Cardiac muscle cell (in vitro differentiated cells and primary cell): ENCODE data around the gene PGM1. TPM values are rescaled to one million over a fixed set of nuclear protein-coding genes. Genes with fewer than 3 reads are reported as not detected.

ENCODE experiments used
- DNase-seq, 2 donors: peaks; one replicate each; pipeline versions ENCODE4 v3.0.0 to v3.0.0-alpha.2; 2010 to 2017; ENCODE audit warnings: low read depth in 1 of 2, low spot score in 1 of 2
- H3K27ac ChIP-seq: fragments of 200-600 bp; sonication (generic); 2 replicates; pipeline ENCODE4 v1.5.1; 2016
- H3K27me3 ChIP-seq: fragments of 200-600 bp; sonication (generic); 2 replicates; pipeline ENCODE4 v1.6.0; 2016; ENCODE audit warnings: control low read depth
- H3K36me3 ChIP-seq: fragments of 200-600 bp; sonication (generic); 2 replicates; pipeline ENCODE4 v1.5.1; 2016; ENCODE audit warnings: control low read depth
- H3K4me1 ChIP-seq: fragments of 200-600 bp; sonication (generic); 2 replicates; pipeline ENCODE4 v1.8.1; 2017; ENCODE audit warnings: low read depth, mild to moderate bottlenecking, mixed run types
- H3K4me3 ChIP-seq: fragments of 200-600 bp; sonication (generic); 2 replicates; pipeline ENCODE4 v1.5.1; 2016; ENCODE audit warnings: mild to moderate bottlenecking
- H3K9me3 ChIP-seq: fragments of 200-600 bp; sonication (generic); 2 replicates; pipeline ENCODE4 v1.5.1; 2017; ENCODE audit warnings: low read depth, mild to moderate bottlenecking, control low read depth
- CTCF ChIP-seq: IDR thresholded peaks from 2 replicates; pipeline ENCODE4 v1.5.1; 2012; ENCODE audit warnings: low read depth, mild to moderate bottlenecking, low read length
- polyA plus RNA-seq: library from polyadenylated mRNA; unstranded; fragments of >200 nt; fragmentation: Nextera tagmentation; extraction: Ambion mirVana; gene quantifications from 2 replicates; pipeline ENCODE4 v1.2.1, GENCODE V29; 2016
- total RNA-seq: library from RNA; depleted of rRNA; stranded (reverse); fragments of >200 nt; gene quantifications from 2 replicates; pipeline ENCODE4 v1.2.3, GENCODE V29; 2016

Gene PGM1
- total and polyA plus RNA-seq, 2 experiments from 2014 or later = 277 to 344 TPM

GRCh38 chr1:63664742-63665141, 71.5 kb downstream of the PGM1 start:
- H3K4me3 ChIP-seq = no peak overlapping the region
- no peaks in the 10 kb centered on the region for H3K9me3 ChIP-seq
- no peak for DNase-seq
- H3K27me3 ChIP-seq = no peaks in the 10 kb centered on the region
- no peak overlapping the region for H3K27ac ChIP-seq
- H3K4me1 ChIP-seq = no peaks in the 10 kb centered on the region
- no peak for TF ChIP-seq CTCF
- peaks cover 6% of the 10 kb centered on the region for H3K36me3 ChIP-seq

GRCh38 chr1:63665410-63665809, 72.2 kb downstream of the PGM1 start:
- H3K4me1 ChIP-seq = no peaks in the 10 kb centered on the region
- H3K4me3 ChIP-seq = no peak overlapping the region
- DNase-seq = no peak
- no peaks in the 10 kb centered on the region for H3K27me3 ChIP-seq
- H3K9me3 ChIP-seq = no peaks in the 10 kb centered on the region
- no peak for TF ChIP-seq CTCF
- no peak overlapping the region for H3K27ac ChIP-seq
- H3K36me3 ChIP-seq = peaks cover 4% of the 10 kb centered on the region

- Histone ChIP-seq H3K4me3 (no peak overlapping the region), H3K4me1 (no peaks in the 10 kb centered on the region), H3K36me3 (no peaks in the 10 kb centered on the region), H3K9me3 (no peaks in the 10 kb centered on the region), H3K27me3 (no peaks in the 10 kb centered on the region), H3K27ac (no peak overlapping the region)
- TF ChIP-seq CTCF = no peak
- DNase-seq = no peak
Measured at GRCh38 chr1:63665824-63666223, 72.6 kb downstream of the PGM1 start.

GRCh38 chr1:63668298-63668697, 75.1 kb downstream of the PGM1 start:
- H3K4me1 ChIP-seq = no peaks in the 10 kb centered on the region
- no peak for DNase-seq
- no peaks in the 10 kb centered on the region for H3K36me3 ChIP-seq
- TF ChIP-seq CTCF = no peak
- no peak overlapping the region for H3K27ac ChIP-seq
- H3K9me3 ChIP-seq = no peaks in the 10 kb centered on the region
- no peaks in the 10 kb centered on the region for H3K27me3 ChIP-seq
- H3K4me3 ChIP-seq = no peak overlapping the region

- no peaks in the 10 kb centered on the region for H3K27me3 ChIP-seq
- TF ChIP-seq CTCF = no peak
- H3K4me3 ChIP-seq = no peak overlapping the region
- DNase-seq = no peak
- H3K36me3 ChIP-seq = no peaks in the 10 kb centered on the region
- no peaks in the 10 kb centered on the region for H3K4me1 ChIP-seq
- no peaks in the 10 kb centered on the region for H3K9me3 ChIP-seq
- no peak overlapping the region for H3K27ac ChIP-seq
Measured at GRCh38 chr1:63669151-63669961, 76.1 kb downstream of the PGM1 start.
